ENCODE results near the gene MIPOL1. TPM values are rescaled to one million over a fixed set of nuclear protein-coding genes. Genes with fewer than 3 reads are reported as not detected.

Gene MIPOL1, protein sequence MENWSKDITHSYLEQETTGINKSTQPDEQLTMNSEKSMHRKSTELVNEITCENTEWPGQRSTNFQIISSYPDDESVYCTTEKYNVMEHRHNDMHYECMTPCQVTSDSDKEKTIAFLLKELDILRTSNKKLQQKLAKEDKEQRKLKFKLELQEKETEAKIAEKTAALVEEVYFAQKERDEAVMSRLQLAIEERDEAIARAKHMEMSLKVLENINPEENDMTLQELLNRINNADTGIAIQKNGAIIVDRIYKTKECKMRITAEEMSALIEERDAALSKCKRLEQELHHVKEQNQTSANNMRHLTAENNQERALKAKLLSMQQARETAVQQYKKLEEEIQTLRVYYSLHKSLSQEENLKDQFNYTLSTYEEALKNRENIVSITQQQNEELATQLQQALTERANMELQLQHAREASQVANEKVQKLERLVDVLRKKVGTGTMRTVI
- 34.2 and 35.2 TPM in 2 replicates for total RNA-seq (2016; rRNA removed; fragmentation: Illumina TruSeq; extraction: Trizol)
- 30.4 and 34.3 TPM in 2 replicates for total RNA-seq (2016; cell fraction: cytosol; rRNA removed; fragmentation: Illumina TruSeq; extraction: Trizol; ENCODE audit: low read depth)
- 33.9 and 35.4 TPM in 2 replicates for total RNA-seq (2016; cell fraction: insoluble cytoplasmic fraction; rRNA removed; fragmentation: Illumina TruSeq; extraction: Trizol)
- 22.8 and 24.9 TPM in 2 replicates for total RNA-seq (2016; cell fraction: membrane; rRNA removed; fragmentation: Illumina TruSeq; extraction: Trizol)
- total RNA-seq (2016; cell fraction: nucleus; rRNA removed; fragmentation: Illumina TruSeq; extraction: Trizol), result 104 and 116 TPM in 2 replicates
- polyA plus RNA-seq (2011; rRNA removed), result 6.9 and 8.6 TPM in 2 replicates
- 3.3 and 4.8 TPM in 2 replicates for polyA plus RNA-seq (2011; cell fraction: cytosol; rRNA removed)
- polyA plus RNA-seq (2011; cell fraction: nucleus; rRNA removed), result 7.2 and 8.4 TPM in 2 replicates
- polyA plus RNA-seq (2012), result 15.0 and 17.1 TPM in 2 replicates
- 3.4 and 3.6 TPM in 2 replicates for polyA plus RNA-seq (2016; cell fraction: cytosol; fragmentation: Illumina TruSeq; extraction: Trizol; ENCODE audit: low read depth)
- 22.0 and 22.6 TPM in 2 replicates for polyA plus RNA-seq (2016; cell fraction: insoluble cytoplasmic fraction; fragmentation: Illumina TruSeq; extraction: Trizol; ENCODE audit: low read depth)
- polyA plus RNA-seq (2016; cell fraction: membrane; fragmentation: Illumina TruSeq; extraction: Trizol; ENCODE audit: low read depth), result 5.8 and 6.4 TPM in 2 replicates
- 23.3 and 24.7 TPM in 2 replicates for polyA plus RNA-seq (2016; cell fraction: nucleus; fragmentation: Illumina TruSeq; extraction: Trizol; ENCODE audit: insufficient read depth, low read depth)
- polyA minus RNA-seq (2011; rRNA and poly(A)+ RNA removed; ENCODE audit: low replicate concordance), result 7.9 and 21.8 TPM in 2 replicates
- polyA minus RNA-seq (2011; cell fraction: cytosol; rRNA and poly(A)+ RNA removed), result 20.5 and 21.5 TPM in 2 replicates
- polyA minus RNA-seq (2011; cell fraction: nucleus; rRNA and poly(A)+ RNA removed), result 195 and 223 TPM in 2 replicates
- percentile 75 among the genes with signal in this experiment for Bru-seq, nascent RNA
- BruChase-seq, experiment 1, labeled RNA remaining after a 6-hour chase, result percentile 64 among the genes with signal in this experiment
- percentile 79 among the genes with signal in this experiment for BruChase-seq, experiment 2, labeled RNA remaining after a 2-hour chase
- long read RNA-seq, experiment 1, full-length matches to known transcripts, result 1 of 23 reads
- long read RNA-seq, experiment 1, partial matches to known transcripts, result 5 of 23 reads
- long read RNA-seq, experiment 1, other reads (novel, unspliced or antisense), result 17 of 23 reads
- long read RNA-seq, experiment 2, full-length matches to known transcripts, result 2 of 22 reads
- long read RNA-seq, experiment 2, partial matches to known transcripts, result 8 of 22 reads
- long read RNA-seq, experiment 2, other reads (novel, unspliced or antisense), result 12 of 22 reads

DNA sequence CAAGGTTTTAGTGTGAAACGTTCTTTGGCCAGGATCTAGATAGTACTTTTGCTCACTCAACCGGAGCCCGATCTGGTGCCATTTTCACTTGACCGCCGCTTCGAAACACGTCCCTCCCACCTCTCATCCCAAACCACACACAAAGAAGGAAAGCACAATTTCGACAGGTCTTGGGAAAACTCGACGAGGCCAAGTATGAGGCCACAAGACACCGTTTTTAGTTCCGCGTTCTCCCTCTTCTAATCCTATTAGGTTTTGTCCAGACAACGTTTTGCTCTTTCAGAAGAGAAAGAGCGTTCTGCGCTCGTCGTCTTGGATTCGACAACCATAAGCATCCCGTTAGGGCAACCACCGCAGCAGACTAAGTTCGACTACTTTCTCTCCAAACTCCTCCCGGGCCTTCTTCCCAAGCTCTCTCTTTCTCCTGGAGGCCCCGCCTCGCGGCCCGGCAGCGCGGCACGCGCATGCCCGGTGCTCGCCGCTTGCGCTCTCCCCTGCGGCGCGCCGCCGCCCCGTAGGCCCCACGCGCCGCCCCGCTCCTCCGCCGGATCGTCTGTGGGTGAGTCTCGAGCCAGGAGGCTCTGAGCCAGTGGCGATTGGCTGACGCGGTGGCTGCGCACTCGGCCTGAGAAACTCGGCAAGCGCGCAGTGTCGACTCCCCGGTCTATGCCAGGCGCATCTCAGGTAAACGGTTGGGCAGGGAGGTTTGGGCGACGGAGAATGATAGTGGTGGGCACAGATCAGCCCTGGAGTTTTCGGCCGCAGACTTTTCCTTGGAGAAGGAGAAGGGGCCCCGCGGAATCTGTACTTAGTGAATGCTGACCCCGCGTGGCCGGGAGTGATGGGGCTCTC lies at the start of gene MIPOL1:
Gene MIPOL1 (plus strand): TSS at position 517 of the 852 bp plus-strand sequence. CDS start 49,952 bp downstream, outside the sequence.
- FAIRE-seq, result no peak
- TF ChIP-seq ZNF44 (CRISPR knock-in tag; IDR thresholded peaks at IDR 0.05) (peak; percentile 91; the same call in 1 of the 2 replicates), ZNF839 (CRISPR knock-in tag; IDR thresholded peaks at IDR 0.05; ENCODE audit: borderline replicate concordance) (peak; percentile 75; the same call in 1 of the 2 replicates), ZNF230 (CRISPR knock-in tag; IDR thresholded peaks at IDR 0.05) (peak; percentile 97; the same call in 1 of the 2 replicates), TCF7L2 (IDR thresholded peaks at IDR 0.05; ENCODE audit: low read depth, low read length) (no peak), ADNP (CRISPR knock-in tag; IDR thresholded peaks at IDR 0.05) (no peak; the same call in 1 of the 2 replicates), ZBTB38 (CRISPR knock-in tag; IDR thresholded peaks at IDR 0.05) (peak; percentile 91; the same call in 1 of the 2 replicates), ZNF264 (CRISPR knock-in tag; IDR thresholded peaks at IDR 0.05) (peak; percentile 73; the same call in 1 of the 2 replicates), ZSCAN12 (CRISPR knock-in tag; IDR thresholded peaks at IDR 0.05) (peak; percentile 91), ZNF446 (CRISPR knock-in tag; IDR thresholded peaks at IDR 0.05) (peak; percentile 81; the same call in 1 of the 2 replicates)
- TF ChIP-seq, protein P1, sequence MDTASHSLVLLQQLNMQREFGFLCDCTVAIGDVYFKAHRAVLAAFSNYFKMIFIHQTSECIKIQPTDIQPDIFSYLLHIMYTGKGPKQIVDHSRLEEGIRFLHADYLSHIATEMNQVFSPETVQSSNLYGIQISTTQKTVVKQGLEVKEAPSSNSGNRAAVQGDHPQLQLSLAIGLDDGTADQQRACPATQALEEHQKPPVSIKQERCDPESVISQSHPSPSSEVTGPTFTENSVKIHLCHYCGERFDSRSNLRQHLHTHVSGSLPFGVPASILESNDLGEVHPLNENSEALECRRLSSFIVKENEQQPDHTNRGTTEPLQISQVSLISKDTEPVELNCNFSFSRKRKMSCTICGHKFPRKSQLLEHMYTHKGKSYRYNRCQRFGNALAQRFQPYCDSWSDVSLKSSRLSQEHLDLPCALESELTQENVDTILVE (CRISPR knock-in tag; IDR thresholded peaks at IDR 0.05), result no peak; the same call in 1 of the 2 replicates
- TF ChIP-seq, protein P2, sequence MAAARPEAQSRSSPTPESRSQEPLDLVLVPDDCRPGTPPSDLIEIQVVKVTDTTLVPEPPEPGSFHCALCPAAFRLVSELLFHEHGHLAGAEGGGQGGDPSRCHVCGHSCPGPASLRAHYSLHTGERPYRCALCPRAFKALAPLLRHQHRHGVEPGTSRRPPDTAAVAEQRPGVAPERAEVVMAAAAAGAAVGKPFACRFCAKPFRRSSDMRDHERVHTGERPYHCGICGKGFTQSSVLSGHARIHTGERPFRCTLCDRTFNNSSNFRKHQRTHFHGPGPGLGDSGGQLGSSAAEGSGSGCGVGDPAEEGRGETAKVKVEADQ (CRISPR knock-in tag; IDR thresholded peaks at IDR 0.05; ENCODE audit: borderline replicate concordance), result peak; percentile 99

More for the DNA sequence above, at the start of gene MIPOL1:
- ATAC-seq (peak; percentile 97), DNase-seq (ENCODE audit: low spot score) (peak; percentile 79)
- peak within 1 kb of the TSS; percentile 71 for H3K27ac ChIP-seq (ENCODE audit: extremely low read length, insufficient read depth, low read length)
- BruUV-seq (replicated peaks), result TSS peak; percentile 96
- H4K20me1 ChIP-seq (ENCODE audit: insufficient read depth, low read length), result no peaks in the 10 kb centered on the region
- CTCF ChIA-PET (ENCODE audit: low intra/inter-chr PET ratio, low total read pairs), result interaction anchor here (1.0 to 1.2 kb wide), 2 partner anchors 47 to 48 kb away, joined by 3 to 4 read pairs; no protein-coding TSS in a partner anchor
- intact Hi-C loops (cut with micrococcal nuclease; ENCODE audit: unreplicated experiment), result loop anchor here (1.0 to 2.0 kb wide), 3 partner anchors 9 to 49 kb away; partner anchors contain the start of gene SLC25A21
- H3K36me3 ChIP-seq (replicated peaks in 1 of 2; ENCODE audit: control insufficient read depth in 1 of 2, insufficient read depth in 2 of 2, low read length in 2 of 2), result no peaks in the 10 kb centered on the region
- no peaks in the 10 kb centered on the region for H3K9me3 ChIP-seq (ENCODE audit: low read length)
- peak within 1 kb of the TSS; percentile 62 to 85 (median 73) for H3K4me3 ChIP-seq (replicated peaks in 1 of 3; ENCODE audit: insufficient read depth in 1 of 3, low read depth in 2 of 3, low read length in 3 of 3)
- H2AFZ ChIP-seq (ENCODE audit: low read length), result peak within 1 kb of the TSS; percentile 100
- POLR2A ChIA-PET, result interaction anchor here (1.0 to 3.1 kb wide), 15 partner anchors 9 to 1973 kb away, joined by 3 to 29 read pairs (median 6); partner anchors contain the start of genes BRMS1L, FOXA1, MBIP and SLC25A21
- H3K4me2 ChIP-seq (ENCODE audit: low read depth, low read length), result peak within 1 kb of the TSS; percentile 91
- no peaks in the 10 kb centered on the region; a peak in 1 of 5 replicates for H3K27me3 ChIP-seq (ENCODE audit: control insufficient read depth in 1 of 2, insufficient read depth in 2 of 2, low read length in 2 of 2)
- H3K9ac ChIP-seq (ENCODE audit: insufficient read depth, low read depth, low read length), result peak within 1 kb of the TSS; percentile 86
- H3K79me2 ChIP-seq (ENCODE audit: insufficient read depth, low read length), result peaks cover 21% of the 10 kb centered on the region
- peaks cover 69% of the 10 kb centered on the region for H3K4me1 ChIP-seq (ENCODE audit: insufficient read depth, low read length)
- in situ Hi-C loops (cut with HindIII; ENCODE audit: extremely low pct_ligation_motif_present, low pct_unique_long_range_greater_than_20kb), result no loop called here
- 3% methylated on average over 70 of the region's 70 CpGs for WGBS (ENCODE audit: low lambda C conversion rate)
